GM18868 (cell line): ENCODE data around the gene DDX42.
A peak's percentile ranks its signal among the peaks of the same experiment; 100 is the strongest.
"Not testable (repeated sequence)": the region's sequence is repeated elsewhere in the genome, so short reads cannot be mapped to it uniquely, and the experiment has no call there.

Experiments
- ATAC-seq: cut with Tn5 transposase; IDR thresholded peaks from one replicate; pipeline ENCODE4 v1.9.1; 2021; ENCODE audit warnings: mild to moderate bottlenecking, moderate library complexity; ENCODE audit not compliant: unreplicated experiment

DDX42 gene

GRCh38 chr17:63837962-63838600 is 64.1 kb downstream of the DDX42 start:
- no peak for ATAC-seq

GRCh38 chr17:63838631-63839171 is 64.7 kb downstream of the DDX42 start:
- no peak for ATAC-seq

GRCh38 chr17:63840591-63841349 is 66.8 kb downstream of the DDX42 start:
- no peak for ATAC-seq

GRCh38 chr17:63841350-63842172 is 67.6 kb downstream of the DDX42 start:
- ATAC-seq = no peak

GRCh38 chr17:63842173-63842539 is 68.2 kb downstream of the DDX42 start:
- ATAC-seq = peak; percentile 29

- ATAC-seq = peak; percentile 75
Measured at GRCh38 chr17:63842540-63843386, 68.8 kb downstream of the DDX42 start, which contains the start of gene SMARCD2. TSS of gene SMARCD2 (minus strand) at chr17:63842685. CDS start at chr17:63842674, 11 bp downstream.

- not testable (repeated sequence) for ATAC-seq
Measured at GRCh38 chr17:63843387-63843888, 69.5 kb downstream of the DDX42 start.

- ATAC-seq = no peak
Measured at GRCh38 chr17:63843910-63844677, 70.1 kb downstream of the DDX42 start.

- no peak for ATAC-seq
Measured at GRCh38 chr17:63845509-63845908, 71.5 kb downstream of the DDX42 start.

GRCh38 chr17:63847525-63848249 is 73.7 kb downstream of the DDX42 start:
- no peak for ATAC-seq

GRCh38 chr17:63848834-63849689 is 75.1 kb downstream of the DDX42 start:
- ATAC-seq = peak; percentile 95

GRCh38 chr17:63850401-63850800 is 76.4 kb downstream of the DDX42 start:
- no peak for ATAC-seq

- ATAC-seq = no peak
Measured at GRCh38 chr17:63853260-63853659, 79.3 kb downstream of the DDX42 start.

GRCh38 chr17:63854709-63855108 is 80.7 kb downstream of the DDX42 start:
- ATAC-seq = no peak

- ATAC-seq = no peak
Measured at GRCh38 chr17:63855185-63855584, 81.2 kb downstream of the DDX42 start.

GRCh38 chr17:63856425-63856824 is 82.5 kb downstream of the DDX42 start:
- ATAC-seq = not testable (repeated sequence)

- no peak for ATAC-seq
Measured at GRCh38 chr17:63859257-63859656, 85.3 kb downstream of the DDX42 start.

- not testable (repeated sequence) for ATAC-seq
Measured at GRCh38 chr17:63866625-63867024, 92.7 kb downstream of the DDX42 start.
